SK-N-SH treated with all-trans-retinoic acid at 6 μM for 48 hours (cell line): ENCODE results near the gene NRXN3.

ENCODE experiments used
- ATAC-seq: fragments of 200-7000 bp; cut with Tn5 transposase; 3 replicates; pipeline ENCODE4 v1.9.1; 2020; ENCODE audit warnings: mild to moderate bottlenecking, moderate library complexity
- ARNTL ChIP-seq: fragments of 450-650 bp; formaldehyde crosslinking; IDR thresholded peaks from 2 replicates; pipeline ENCODE4 v1.5.0; 2020; ENCODE audit warnings: low read depth, mild to moderate bottlenecking, moderate library complexity, borderline replicate concordance
- BACH2 ChIP-seq: fragments of 250-450 bp; sonication (Bioruptor Pico); IDR thresholded peaks from 2 replicates; pipeline ENCODE4 v1.9.0; 2021; ENCODE audit warnings: mild to moderate bottlenecking, borderline replicate concordance
- CREB5 ChIP-seq: fragments of 250-450 bp; sonication (Bioruptor Pico); IDR thresholded peaks from 2 replicates; pipeline ENCODE4 v1.5.1; 2020; ENCODE audit warnings: low read depth, mild to moderate bottlenecking, moderate library complexity
- CSRNP3 ChIP-seq: fragments of 250-450 bp; sonication (Bioruptor Pico); IDR thresholded peaks from 2 replicates; pipeline ENCODE4 v1.5.1; 2021; ENCODE audit warnings: mild to moderate bottlenecking, moderate library complexity
- ESRRG ChIP-seq: fragments of 250-450 bp; sonication (Bioruptor Pico); IDR thresholded peaks from 2 replicates; pipeline ENCODE4 v1.6.1; 2021; ENCODE audit warnings: mild to moderate bottlenecking
- GLIS3 ChIP-seq: fragments of 250-450 bp; sonication (Bioruptor Pico); IDR thresholded peaks from 2 replicates; pipeline ENCODE4 v1.5.0; 2020; ENCODE audit warnings: mild to moderate bottlenecking, moderate library complexity
- ISL1 ChIP-seq: fragments of 250-450 bp; sonication (Bioruptor Pico); IDR thresholded peaks from 2 replicates; pipeline ENCODE4 v2.1.2; 2022; ENCODE audit warnings: mild to moderate bottlenecking, moderate library complexity
- OSR1 ChIP-seq: fragments of 250-450 bp; sonication (Bioruptor Pico); IDR thresholded peaks from 2 replicates; pipeline ENCODE4 v1.8.0; 2022; ENCODE audit warnings: moderate library complexity, mild to moderate bottlenecking, inconsistent platforms
- PATZ1 ChIP-seq: fragments of 250-450 bp; sonication (Bioruptor Pico); IDR thresholded peaks from 2 replicates; pipeline ENCODE4 v1.8.0; 2020; ENCODE audit warnings: mild to moderate bottlenecking, moderate library complexity, borderline replicate concordance
- PPARA ChIP-seq: fragments of 250-450 bp; sonication (Bioruptor Pico); IDR thresholded peaks from 2 replicates; pipeline ENCODE4 v1.5.0; 2020; ENCODE audit warnings: mild to moderate bottlenecking, borderline replicate concordance
- RARB ChIP-seq: fragments of 250-450 bp; sonication (Bioruptor Pico); IDR thresholded peaks from 2 replicates; pipeline ENCODE4 v1.8.0; 2021; ENCODE audit warnings: mild to moderate bottlenecking, moderate library complexity
- SNAI2 ChIP-seq: fragments of 250-450 bp; sonication (Bioruptor Pico); IDR thresholded peaks from 2 replicates; pipeline ENCODE4 v1.5.0; 2020; ENCODE audit warnings: mild to moderate bottlenecking, moderate library complexity
- TCF4 ChIP-seq: fragments of 250-450 bp; sonication (Bioruptor Pico); IDR thresholded peaks from 2 replicates; pipeline ENCODE4 v1.8.0; 2021; ENCODE audit warnings: mild to moderate bottlenecking, moderate library complexity, borderline replicate concordance
- TOX ChIP-seq: fragments of 250-450 bp; sonication (Bioruptor Pico); IDR thresholded peaks from 2 replicates; pipeline ENCODE4 v1.8.0; 2021; ENCODE audit warnings: mild to moderate bottlenecking, moderate library complexity, borderline replicate concordance
- ZC3H10 ChIP-seq: fragments of 250-450 bp; sonication (Bioruptor Pico); IDR thresholded peaks from 2 replicates; pipeline ENCODE4 v1.5.1; 2021; ENCODE audit warnings: mild to moderate bottlenecking, moderate library complexity
- ZFP3 ChIP-seq: fragments of 250-450 bp; sonication (Bioruptor Pico); IDR thresholded peaks from 2 replicates; pipeline ENCODE4 v1.5.0; 2020; ENCODE audit warnings: mild to moderate bottlenecking, moderate library complexity
- ZNF565 ChIP-seq: fragments of 450-650 bp; formaldehyde crosslinking; conservative IDR thresholded peaks from 2 replicates; pipeline ENCODE4 v1.5.0; 2020; ENCODE audit warnings: low read depth, mild to moderate bottlenecking, moderate library complexity
- ZNF70 ChIP-seq: fragments of 450-650 bp; formaldehyde crosslinking; IDR thresholded peaks from 2 replicates; pipeline ENCODE4 v1.5.0; 2020; ENCODE audit warnings: mild to moderate bottlenecking, moderate library complexity
- ZNF8 ChIP-seq: fragments of 450-650 bp; formaldehyde crosslinking; IDR thresholded peaks from 2 replicates; pipeline ENCODE4 v1.5.0; 2020; ENCODE audit warnings: mild to moderate bottlenecking, moderate library complexity
- TF ChIP-seq, protein P1 (sequence below): fragments of 250-450 bp; sonication (Bioruptor Pico); IDR thresholded peaks from 2 replicates; pipeline ENCODE4 v1.5.0; 2020; ENCODE audit warnings: mild to moderate bottlenecking, moderate library complexity
- TF ChIP-seq, protein P2 (sequence below): fragments of 250-450 bp; sonication (Bioruptor Pico); IDR thresholded peaks from 2 replicates; pipeline ENCODE4 v1.8.0; 2021; ENCODE audit warnings: low read depth, mild to moderate bottlenecking, moderate library complexity, borderline replicate concordance

The NRXN3 gene

DNA sequence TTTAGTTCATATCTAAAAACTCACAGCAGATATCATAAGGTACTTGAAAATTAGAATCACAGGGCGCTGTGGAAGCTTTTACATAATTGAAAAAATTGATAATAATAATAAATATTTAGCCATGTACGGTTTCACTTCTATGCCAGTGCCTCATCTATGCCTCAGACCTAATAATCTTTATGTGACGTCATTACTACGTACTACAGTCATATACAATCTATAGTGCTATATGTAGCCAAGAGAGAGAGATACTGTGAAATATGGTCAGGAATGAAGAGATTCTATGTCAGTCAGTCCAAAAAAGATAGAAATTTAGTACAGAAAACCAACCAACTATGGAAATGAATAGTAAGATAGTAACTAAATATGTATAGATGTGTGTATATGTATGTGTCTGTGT, 1010.5 kb downstream of the NRXN3 start:
- no peak for ATAC-seq
- no peak for TF ChIP-seq ARNTL (CRISPR knock-in tag)
- TF ChIP-seq ZNF70 (CRISPR knock-in tag): no peak
- no peak for TF ChIP-seq CREB5 (CRISPR knock-in tag)
- no peak for TF ChIP-seq CSRNP3 (CRISPR knock-in tag)
- no peak for TF ChIP-seq GLIS3
- no peak for TF ChIP-seq PATZ1
- no peak for TF ChIP-seq PPARA (CRISPR knock-in tag)
- TF ChIP-seq ISL1 (CRISPR knock-in tag): no peak
- TF ChIP-seq SNAI2 (CRISPR knock-in tag): no peak
- TF ChIP-seq ZC3H10 (CRISPR knock-in tag): no peak
- TF ChIP-seq ESRRG (CRISPR knock-in tag): no peak
- TF ChIP-seq TCF4: no peak
- TF ChIP-seq, protein P1, sequence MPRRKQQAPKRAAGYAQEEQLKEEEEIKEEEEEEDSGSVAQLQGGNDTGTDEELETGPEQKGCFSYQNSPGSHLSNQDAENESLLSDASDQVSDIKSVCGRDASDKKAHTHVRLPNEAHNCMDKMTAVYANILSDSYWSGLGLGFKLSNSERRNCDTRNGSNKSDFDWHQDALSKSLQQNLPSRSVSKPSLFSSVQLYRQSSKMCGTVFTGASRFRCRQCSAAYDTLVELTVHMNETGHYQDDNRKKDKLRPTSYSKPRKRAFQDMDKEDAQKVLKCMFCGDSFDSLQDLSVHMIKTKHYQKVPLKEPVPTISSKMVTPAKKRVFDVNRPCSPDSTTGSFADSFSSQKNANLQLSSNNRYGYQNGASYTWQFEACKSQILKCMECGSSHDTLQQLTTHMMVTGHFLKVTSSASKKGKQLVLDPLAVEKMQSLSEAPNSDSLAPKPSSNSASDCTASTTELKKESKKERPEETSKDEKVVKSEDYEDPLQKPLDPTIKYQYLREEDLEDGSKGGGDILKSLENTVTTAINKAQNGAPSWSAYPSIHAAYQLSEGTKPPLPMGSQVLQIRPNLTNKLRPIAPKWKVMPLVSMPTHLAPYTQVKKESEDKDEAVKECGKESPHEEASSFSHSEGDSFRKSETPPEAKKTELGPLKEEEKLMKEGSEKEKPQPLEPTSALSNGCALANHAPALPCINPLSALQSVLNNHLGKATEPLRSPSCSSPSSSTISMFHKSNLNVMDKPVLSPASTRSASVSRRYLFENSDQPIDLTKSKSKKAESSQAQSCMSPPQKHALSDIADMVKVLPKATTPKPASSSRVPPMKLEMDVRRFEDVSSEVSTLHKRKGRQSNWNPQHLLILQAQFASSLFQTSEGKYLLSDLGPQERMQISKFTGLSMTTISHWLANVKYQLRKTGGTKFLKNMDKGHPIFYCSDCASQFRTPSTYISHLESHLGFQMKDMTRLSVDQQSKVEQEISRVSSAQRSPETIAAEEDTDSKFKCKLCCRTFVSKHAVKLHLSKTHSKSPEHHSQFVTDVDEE (CRISPR knock-in tag): no peak
- TF ChIP-seq ZFP3 (CRISPR knock-in tag): no peak
- no peak for TF ChIP-seq RARB (CRISPR knock-in tag)
- no peak for TF ChIP-seq TOX
- no peak for TF ChIP-seq ZNF8 (CRISPR knock-in tag)
- TF ChIP-seq OSR1 (CRISPR knock-in tag): no peak
- no peak for TF ChIP-seq BACH2 (CRISPR knock-in tag)
- TF ChIP-seq, all 23 proteins: peak for 0

- TF ChIP-seq CREB5 (CRISPR knock-in tag) (no peak), SNAI2 (CRISPR knock-in tag) (no peak), OSR1 (CRISPR knock-in tag) (no peak), CSRNP3 (CRISPR knock-in tag) (no peak), ARNTL (CRISPR knock-in tag) (no peak), ZNF70 (CRISPR knock-in tag) (no peak), BACH2 (CRISPR knock-in tag) (no peak), ZNF565 (CRISPR knock-in tag) (no peak), PPARA (CRISPR knock-in tag) (no peak), RARB (CRISPR knock-in tag) (no peak), ZC3H10 (CRISPR knock-in tag) (no peak)
- TF ChIP-seq, protein P2, sequence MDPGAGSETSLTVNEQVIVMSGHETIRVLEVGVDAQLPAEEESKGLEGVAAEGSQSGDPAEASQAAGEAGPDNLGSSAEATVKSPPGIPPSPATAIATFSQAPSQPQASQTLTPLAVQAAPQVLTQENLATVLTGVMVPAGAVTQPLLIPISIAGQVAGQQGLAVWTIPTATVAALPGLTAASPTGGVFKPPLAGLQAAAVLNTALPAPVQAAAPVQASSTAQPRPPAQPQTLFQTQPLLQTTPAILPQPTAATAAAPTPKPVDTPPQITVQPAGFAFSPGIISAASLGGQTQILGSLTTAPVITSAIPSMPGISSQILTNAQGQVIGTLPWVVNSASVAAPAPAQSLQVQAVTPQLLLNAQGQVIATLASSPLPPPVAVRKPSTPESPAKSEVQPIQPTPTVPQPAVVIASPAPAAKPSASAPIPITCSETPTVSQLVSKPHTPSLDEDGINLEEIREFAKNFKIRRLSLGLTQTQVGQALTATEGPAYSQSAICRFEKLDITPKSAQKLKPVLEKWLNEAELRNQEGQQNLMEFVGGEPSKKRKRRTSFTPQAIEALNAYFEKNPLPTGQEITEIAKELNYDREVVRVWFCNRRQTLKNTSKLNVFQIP (CRISPR knock-in tag): no peak
- TF ChIP-seq, all 23 proteins: peak for 0
- peak; percentile 61 for ATAC-seq
Measured at GRCh38 chr14:79186523-79186922, 1016.4 kb downstream of the NRXN3 start.
